ENCODE data around the gene AGAP3.

Gene AGAP3

GRCh38 chr7:151161757-151162156 is 75.5 kb downstream of the AGAP3 start:
- DNase-seq (ENCODE audit: low read depth), result no peak
- no peak overlapping the region for H3K4me3 ChIP-seq (ENCODE audit: low read depth, low read length)
- TF ChIP-seq POLR2A (IDR thresholded peaks at IDR 0.05; ENCODE audit: extremely low read depth, insufficient read length) (no peak), MYC (IDR thresholded peaks at IDR 0.05; ENCODE audit: low read depth, low read length) (no peak), MAX (IDR thresholded peaks at IDR 0.05; ENCODE audit: low read depth, low read length) (no peak)
- TF ChIP-seq, protein P1, sequence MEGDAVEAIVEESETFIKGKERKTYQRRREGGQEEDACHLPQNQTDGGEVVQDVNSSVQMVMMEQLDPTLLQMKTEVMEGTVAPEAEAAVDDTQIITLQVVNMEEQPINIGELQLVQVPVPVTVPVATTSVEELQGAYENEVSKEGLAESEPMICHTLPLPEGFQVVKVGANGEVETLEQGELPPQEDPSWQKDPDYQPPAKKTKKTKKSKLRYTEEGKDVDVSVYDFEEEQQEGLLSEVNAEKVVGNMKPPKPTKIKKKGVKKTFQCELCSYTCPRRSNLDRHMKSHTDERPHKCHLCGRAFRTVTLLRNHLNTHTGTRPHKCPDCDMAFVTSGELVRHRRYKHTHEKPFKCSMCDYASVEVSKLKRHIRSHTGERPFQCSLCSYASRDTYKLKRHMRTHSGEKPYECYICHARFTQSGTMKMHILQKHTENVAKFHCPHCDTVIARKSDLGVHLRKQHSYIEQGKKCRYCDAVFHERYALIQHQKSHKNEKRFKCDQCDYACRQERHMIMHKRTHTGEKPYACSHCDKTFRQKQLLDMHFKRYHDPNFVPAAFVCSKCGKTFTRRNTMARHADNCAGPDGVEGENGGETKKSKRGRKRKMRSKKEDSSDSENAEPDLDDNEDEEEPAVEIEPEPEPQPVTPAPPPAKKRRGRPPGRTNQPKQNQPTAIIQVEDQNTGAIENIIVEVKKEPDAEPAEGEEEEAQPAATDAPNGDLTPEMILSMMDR (IDR thresholded peaks at IDR 0.05; ENCODE audit: low read depth, low read length), result no peak

DNA sequence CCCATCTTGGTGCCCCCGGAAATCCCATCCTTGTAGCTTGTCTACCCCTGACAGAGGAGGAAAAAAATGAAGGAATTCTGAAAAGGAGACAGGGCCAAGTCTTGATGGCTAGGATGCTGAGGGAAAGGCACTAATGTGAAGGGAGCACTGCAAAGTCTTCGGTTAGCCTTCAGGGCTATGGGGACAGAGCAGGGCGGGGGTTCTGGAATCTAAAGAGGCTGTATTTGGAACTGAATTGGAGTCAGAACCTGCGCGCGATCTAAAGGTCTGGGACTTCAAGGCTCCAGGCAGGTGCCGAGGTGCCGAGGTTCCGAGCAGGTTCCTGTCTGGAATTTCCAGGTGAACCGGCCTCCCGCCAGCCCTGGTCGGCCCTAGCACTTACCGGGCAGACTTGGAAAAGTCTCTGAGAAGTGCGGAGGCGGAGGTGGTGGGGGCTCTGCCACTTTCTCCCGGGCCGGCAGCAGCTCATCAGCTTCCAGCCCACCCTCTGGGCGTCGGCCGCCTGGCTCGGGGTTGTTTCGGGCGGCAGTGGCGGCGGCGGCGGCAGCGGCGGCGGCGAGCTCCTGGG is 80.4 kb downstream of the AGAP3 start:
- DNase-seq (ENCODE audit: low read depth), result no peak
- H3K4me3 ChIP-seq (ENCODE audit: low read depth, low read length), result no peak overlapping the region
- TF ChIP-seq MAX (IDR thresholded peaks at IDR 0.05; ENCODE audit: low read depth, low read length), result no peak
- TF ChIP-seq POLR2A (IDR thresholded peaks at IDR 0.05; ENCODE audit: extremely low read depth, insufficient read length), result no peak

DNA sequence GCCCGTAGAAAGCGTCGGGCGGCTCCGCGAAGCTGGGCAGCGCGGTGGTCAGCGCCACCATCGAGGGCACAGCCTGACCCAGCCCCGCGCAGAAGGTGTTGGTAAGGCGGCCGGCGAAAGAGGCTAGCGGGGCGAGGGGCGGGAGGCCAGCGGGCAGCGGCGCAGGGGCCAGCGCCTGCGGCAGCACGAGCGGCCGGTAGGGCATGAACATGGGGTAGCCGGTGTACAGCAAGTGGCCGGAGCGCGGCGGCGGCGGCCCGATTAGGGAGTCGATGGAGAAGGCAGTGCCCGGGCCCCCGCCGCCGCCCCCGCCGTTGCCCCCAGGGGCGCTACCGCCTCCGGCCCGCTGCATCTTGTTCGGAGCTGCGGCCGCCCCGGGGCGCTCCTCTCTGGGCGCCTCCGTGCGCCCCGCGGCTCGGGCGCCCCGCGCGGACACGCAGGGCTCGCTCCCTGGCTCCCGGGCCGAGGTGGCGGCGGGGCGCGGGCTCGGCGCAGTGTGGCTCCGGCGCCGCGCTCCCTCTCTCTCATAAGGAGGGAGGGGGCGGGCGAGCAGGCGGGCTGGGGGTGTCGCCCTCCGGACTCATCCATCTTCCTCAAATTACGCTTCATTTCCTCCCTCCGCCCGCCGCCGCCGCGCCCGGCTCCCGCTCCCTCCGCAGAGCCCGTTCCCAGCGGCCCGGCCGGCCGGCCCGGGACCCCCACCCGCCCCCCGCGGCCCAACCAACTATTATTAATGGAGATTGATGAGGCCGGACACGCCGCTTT is 81.1 kb downstream of the AGAP3 start, which contains the start of gene GBX1:
Gene GBX1, minus strand, starts transcription at position 498 of the 765 bp plus-strand sequence. Its CDS starts 146 bp downstream, at position 352.
- H3K4me3 ChIP-seq (ENCODE audit: low read depth, low read length), result no peak within 1 kb of the TSS
- TF ChIP-seq MAX (IDR thresholded peaks at IDR 0.05; ENCODE audit: low read depth, low read length) (no peak), POLR2A (IDR thresholded peaks at IDR 0.05; ENCODE audit: extremely low read depth, insufficient read length) (no peak), MYC (IDR thresholded peaks at IDR 0.05; ENCODE audit: low read depth, low read length) (no peak)
- TF ChIP-seq, protein P1 (IDR thresholded peaks at IDR 0.05; ENCODE audit: low read depth, low read length), result no peak
- DNase-seq (ENCODE audit: low read depth), result no peak

DNA sequence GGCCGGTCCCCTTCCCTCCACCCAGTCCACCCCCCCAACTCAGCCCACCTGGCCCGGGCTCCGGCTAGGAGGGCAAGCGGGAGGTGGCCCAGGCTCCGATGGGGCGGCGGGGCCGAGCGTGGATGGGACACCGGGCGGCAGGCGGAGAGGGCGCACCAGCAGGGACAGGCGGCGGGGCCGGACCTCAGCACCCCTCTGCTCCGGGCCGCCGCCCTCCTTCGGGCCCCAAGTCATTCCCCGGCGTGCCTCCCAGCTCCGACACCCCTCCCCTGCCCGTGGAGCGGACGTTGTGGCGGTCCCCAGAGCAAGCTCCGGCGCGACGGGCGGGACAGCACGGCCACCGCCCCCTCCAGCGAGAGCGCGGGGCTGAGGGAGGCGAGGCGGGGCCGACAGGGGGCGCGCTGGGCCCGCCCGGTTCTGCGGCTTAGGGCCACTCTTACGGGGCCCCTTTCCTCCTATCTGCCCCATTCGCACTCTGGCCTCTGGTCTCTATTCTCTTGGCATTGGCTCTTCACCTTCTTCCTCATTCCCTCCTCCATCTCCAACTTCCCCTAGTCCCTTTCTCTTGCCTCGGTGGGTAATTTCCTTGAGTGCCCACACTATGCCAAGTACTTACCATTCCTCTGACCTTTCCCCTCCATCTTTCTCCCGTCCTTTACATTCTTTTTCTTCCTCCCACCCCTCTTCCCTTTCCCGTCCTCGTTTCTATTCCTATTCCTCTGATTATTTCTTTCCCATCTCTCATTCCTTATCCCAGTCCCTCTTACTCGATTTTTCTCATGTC is 81.9 kb downstream of the AGAP3 start:
- TF ChIP-seq MAX (IDR thresholded peaks at IDR 0.05; ENCODE audit: low read depth, low read length), result no peak
- TF ChIP-seq, protein P1 (IDR thresholded peaks at IDR 0.05; ENCODE audit: low read depth, low read length), result peak; percentile 66
- no peak for TF ChIP-seq MYC (IDR thresholded peaks at IDR 0.05; ENCODE audit: low read depth, low read length)
- H3K4me3 ChIP-seq (ENCODE audit: low read depth, low read length), result no peak overlapping the region
- DNase-seq (ENCODE audit: low read depth), result peak; percentile 64

DNA sequence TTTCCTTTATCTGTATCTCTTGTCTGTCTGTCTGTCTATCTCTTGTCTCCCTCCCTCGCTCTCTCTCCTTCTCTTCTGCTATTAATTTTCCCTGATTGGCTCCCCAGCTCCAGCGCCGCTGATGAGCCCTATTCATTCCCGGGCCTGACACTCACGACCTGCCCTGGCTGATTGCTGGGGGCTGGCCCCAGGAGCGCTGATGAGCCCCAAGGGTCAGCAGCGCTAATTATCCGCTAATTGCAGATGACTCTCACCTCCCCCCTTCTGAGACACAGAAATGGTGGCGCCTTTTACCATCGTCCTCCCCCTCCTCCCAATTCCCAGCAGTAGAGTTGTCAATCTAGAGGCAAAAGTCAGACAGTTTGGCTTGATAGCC is 82.5 kb downstream of the AGAP3 start:
- TF ChIP-seq POLR2A (IDR thresholded peaks at IDR 0.05; ENCODE audit: extremely low read depth, insufficient read length), result no peak
- TF ChIP-seq MYC (IDR thresholded peaks at IDR 0.05; ENCODE audit: low read depth, low read length), result no peak
- TF ChIP-seq, protein P1 (IDR thresholded peaks at IDR 0.05; ENCODE audit: low read depth, low read length), result no peak
- TF ChIP-seq MAX (IDR thresholded peaks at IDR 0.05; ENCODE audit: low read depth, low read length), result no peak
- no peak for DNase-seq (ENCODE audit: low read depth)
- H3K4me3 ChIP-seq (ENCODE audit: low read depth, low read length), result no peak overlapping the region
